ENCODE results near the gene ETV7. TPM values are rescaled to one million over a fixed set of nuclear protein-coding genes. Genes with fewer than 3 reads are reported as not detected.

ETV7 gene
- total and polyA plus RNA-seq, 2 donors (not counting 1 experiment from before 2014, with no cell fraction given) = 0.96 to 2.0 TPM

DNA sequence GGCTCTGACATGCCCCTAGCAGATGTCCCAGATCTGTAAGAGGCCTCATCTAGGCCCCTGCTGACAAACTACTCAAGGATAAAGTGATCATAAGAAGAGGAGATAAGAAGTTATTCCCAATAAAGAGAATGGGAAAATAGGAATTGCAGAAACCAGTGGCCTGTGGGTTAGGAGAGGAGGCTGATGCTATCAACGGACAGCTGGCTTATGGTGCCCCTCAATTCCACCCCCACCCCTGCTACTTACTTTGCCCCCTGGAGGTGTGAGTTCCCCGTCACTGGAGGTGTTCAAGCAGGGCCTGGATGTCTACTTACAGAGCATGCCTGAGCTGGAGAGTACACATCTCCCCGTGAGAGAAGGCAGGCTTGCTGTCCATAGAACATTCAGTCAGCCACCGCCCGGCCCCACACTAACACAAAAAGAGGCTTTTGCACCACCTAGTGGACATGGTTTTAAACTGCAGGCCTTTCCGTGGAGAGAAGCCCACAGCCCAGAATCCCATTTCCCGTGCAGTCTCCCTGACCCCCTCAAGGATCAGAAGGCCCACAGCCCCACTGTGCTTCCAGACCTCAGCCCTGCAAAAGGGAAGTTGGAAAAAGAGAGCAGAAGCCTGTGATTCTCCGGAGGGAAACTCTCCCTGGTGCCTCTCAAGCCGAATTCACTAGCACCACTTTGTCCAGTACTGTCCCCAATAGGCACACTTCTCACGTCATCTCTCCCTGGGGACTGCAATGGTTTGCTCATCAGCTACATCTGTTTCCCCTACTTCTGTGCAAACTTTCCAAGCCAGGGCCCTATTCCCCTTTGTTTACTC, 27.0 kb downstream of the ETV7 start:
- peak overlapping the region; percentile 33 for H3K4me2 ChIP-seq (replicated peaks; ENCODE audit: low read depth, low read length, poor library complexity, severe bottlenecking)
- no peak overlapping the region for H3K4me3 Mint-ChIP-seq
- TF ChIP-seq, protein P1, sequence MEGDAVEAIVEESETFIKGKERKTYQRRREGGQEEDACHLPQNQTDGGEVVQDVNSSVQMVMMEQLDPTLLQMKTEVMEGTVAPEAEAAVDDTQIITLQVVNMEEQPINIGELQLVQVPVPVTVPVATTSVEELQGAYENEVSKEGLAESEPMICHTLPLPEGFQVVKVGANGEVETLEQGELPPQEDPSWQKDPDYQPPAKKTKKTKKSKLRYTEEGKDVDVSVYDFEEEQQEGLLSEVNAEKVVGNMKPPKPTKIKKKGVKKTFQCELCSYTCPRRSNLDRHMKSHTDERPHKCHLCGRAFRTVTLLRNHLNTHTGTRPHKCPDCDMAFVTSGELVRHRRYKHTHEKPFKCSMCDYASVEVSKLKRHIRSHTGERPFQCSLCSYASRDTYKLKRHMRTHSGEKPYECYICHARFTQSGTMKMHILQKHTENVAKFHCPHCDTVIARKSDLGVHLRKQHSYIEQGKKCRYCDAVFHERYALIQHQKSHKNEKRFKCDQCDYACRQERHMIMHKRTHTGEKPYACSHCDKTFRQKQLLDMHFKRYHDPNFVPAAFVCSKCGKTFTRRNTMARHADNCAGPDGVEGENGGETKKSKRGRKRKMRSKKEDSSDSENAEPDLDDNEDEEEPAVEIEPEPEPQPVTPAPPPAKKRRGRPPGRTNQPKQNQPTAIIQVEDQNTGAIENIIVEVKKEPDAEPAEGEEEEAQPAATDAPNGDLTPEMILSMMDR (IDR thresholded peaks at IDR 0.05) = peak; percentile 83
- TF ChIP-seq EZH2 (IDR thresholded peaks at IDR 0.05; ENCODE audit: borderline replicate concordance, insufficient read depth, low read depth, low read length, poor library complexity, severe bottlenecking) = no peak
- H3K9me3 ChIP-seq (ENCODE audit: control extremely low read depth in 1 of 3, control insufficient read depth in 2 of 3, insufficient read depth in 1 of 3, low read length in 2 of 3) = no peaks in the 10 kb centered on the region
- ATAC-seq (ENCODE audit: low read depth) (peak; percentile 83), DNase-seq (peak; percentile 82)
- ChIA-PET CTCF (interaction anchor here (0.6 to 15.7 kb wide), 12 partner anchors 12 to 624 kb away, joined by 3 to 149 read pairs (median 5); partner anchors contain the start of genes BNIP5 and MAPK14), POLR2A (interaction anchor here (0.6 to 1.1 kb wide), 2 partner anchors 272 to 333 kb away, joined by 3 read pairs; no protein-coding TSS in a partner anchor)
- peak overlapping the region; percentile 44 for H2AFZ ChIP-seq (ENCODE audit: insufficient read depth, low read depth, low read length, poor library complexity, severe bottlenecking)
- H3K4me1 ChIP-seq (ENCODE audit: control insufficient read depth in 2 of 2, insufficient read depth in 2 of 2, low read length in 2 of 2) = peaks cover 20 to 33% of the 10 kb centered on the region in 2 donors
- no peaks in the 10 kb centered on the region for H3K27me3 ChIP-seq (replicated peaks in 1 of 4; ENCODE audit: control extremely low read depth in 1 of 4, control insufficient read depth in 3 of 4, insufficient read depth in 4 of 4, low read length in 3 of 4)
- H3K27me3 Mint-ChIP-seq = no peaks in the 10 kb centered on the region
- no peak overlapping the region for H3K4me3 ChIP-seq (ENCODE audit: control extremely low read depth in 1 of 5, extremely low read depth in 1 of 5, insufficient read depth in 1 of 5, low read depth in 2 of 5, low read length in 4 of 5)
- H3K79me2 ChIP-seq (ENCODE audit: control insufficient read depth, insufficient read depth, low read length) = no peaks in the 10 kb centered on the region
- no peak overlapping the region for H3K27ac Mint-ChIP-seq
- H3K4me1 Mint-ChIP-seq = peaks cover 29% of the 10 kb centered on the region
- H4K20me1 ChIP-seq (ENCODE audit: control insufficient read depth, insufficient read depth, low read length, poor library complexity, severe bottlenecking) = no peaks in the 10 kb centered on the region
- no peak overlapping the region for H3K9ac ChIP-seq (ENCODE audit: low read length)
- 7% methylated on average over 7 of the region's 10 CpGs for WGBS (ENCODE audit: insufficient coverage)
- no peaks in the 10 kb centered on the region for H3K36me3 ChIP-seq (replicated peaks in 1 of 2; ENCODE audit: control extremely low read depth in 1 of 2, control insufficient read depth in 1 of 2, extremely low read depth in 1 of 2, insufficient read depth in 2 of 2, low read length in 1 of 2)
- intact Hi-C loops (cut with micrococcal nuclease) = loop anchor here (1.0 to 5.0 kb wide), 4 partner anchors 19 to 333 kb away; partner anchors contain the start of gene MAPK14
- H3K27ac ChIP-seq (ENCODE audit: low read length in 2 of 2) = no peak overlapping the region
- no peaks in the 10 kb centered on the region for H3K9me3 Mint-ChIP-seq (ENCODE audit: insufficient read depth)

Data from B cell (primary cell).